ENCODE results near the gene SPEN.
"Not testable (repeated sequence)": the region's sequence is repeated elsewhere in the genome, so short reads cannot be mapped to it uniquely, and the experiment has no call there.

Gene SPEN

DNA sequence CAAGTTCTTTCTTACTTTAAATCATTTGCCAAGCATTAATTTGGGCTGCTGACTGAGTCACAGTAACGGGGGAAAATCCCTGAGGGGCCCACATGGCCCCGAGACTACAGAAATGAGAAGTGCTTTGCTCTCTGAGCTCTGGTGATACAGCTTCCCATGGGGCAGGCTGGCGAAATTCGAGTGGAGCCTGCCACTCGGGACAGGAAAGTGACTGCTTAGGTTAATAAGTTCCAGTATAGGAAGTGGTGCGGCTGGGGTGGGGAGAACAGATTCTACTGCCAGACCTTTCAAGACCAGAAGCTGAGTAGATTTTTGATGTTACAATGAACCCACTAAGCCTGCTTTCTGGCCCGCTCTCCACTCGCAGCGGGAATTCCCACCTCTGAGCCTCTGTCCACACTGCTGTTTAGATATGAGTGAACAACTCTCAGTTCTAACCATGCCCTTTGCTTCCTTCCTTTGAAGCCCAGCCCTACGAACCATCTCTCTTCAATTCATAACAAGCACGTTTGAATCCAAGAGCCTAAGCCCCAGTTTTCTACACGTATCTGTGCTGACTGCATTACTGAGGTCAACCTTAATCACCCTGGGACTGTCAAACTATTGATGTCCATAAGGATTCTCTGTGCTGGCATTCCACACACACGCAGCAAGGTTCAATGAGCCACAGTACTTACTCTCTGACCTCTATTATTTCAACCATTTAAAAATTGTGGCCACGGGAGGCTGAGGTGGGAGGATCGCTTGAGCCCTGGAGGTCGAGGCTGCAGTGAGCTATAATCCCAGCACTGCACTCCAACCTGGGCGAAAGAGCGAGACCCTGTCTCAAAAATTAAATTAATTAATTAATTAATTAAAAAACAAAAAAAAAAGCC is 118.8 kb downstream of the SPEN start:
- DNase-seq = no peak

DNA sequence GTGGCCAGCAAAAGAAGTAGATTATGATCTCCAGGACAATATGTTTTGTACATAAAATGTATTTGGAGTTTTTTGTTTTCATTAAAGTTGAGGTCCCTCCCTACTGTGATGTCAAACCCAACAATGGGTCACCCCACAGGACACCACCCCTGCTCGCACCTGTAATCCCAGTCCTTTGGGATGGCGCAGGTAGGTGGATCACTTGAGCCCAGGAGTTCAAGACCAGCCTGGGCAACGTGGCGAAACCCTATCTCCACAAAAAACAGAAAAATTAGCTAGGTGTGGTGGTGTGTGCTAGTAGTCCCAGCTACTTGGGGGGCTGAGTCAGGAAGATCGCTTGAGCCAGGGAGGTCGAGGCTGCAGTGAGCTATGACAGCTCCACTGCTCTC is 119.4 kb downstream of the SPEN start:
- no peak for DNase-seq

DNA sequence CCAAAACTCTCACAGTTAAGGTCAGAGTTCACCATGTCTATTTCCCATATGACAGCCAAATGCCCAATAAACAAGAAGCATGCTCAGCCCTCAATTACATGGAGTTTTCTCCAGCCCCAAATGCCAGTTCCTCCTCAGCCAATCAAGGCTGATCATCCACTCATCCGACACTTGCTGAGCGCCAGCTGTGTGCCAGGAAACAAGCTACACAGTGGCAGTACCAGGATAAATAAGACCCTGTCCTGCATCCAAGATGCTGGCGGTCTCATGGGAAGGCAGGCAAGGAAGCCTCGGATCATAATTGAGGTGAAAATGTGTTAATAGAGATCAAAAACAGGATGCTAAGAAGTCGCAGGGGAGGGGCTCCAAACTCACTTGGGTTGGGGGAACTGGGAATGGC is 120.7 kb downstream of the SPEN start:
- no peak for DNase-seq

DNA sequence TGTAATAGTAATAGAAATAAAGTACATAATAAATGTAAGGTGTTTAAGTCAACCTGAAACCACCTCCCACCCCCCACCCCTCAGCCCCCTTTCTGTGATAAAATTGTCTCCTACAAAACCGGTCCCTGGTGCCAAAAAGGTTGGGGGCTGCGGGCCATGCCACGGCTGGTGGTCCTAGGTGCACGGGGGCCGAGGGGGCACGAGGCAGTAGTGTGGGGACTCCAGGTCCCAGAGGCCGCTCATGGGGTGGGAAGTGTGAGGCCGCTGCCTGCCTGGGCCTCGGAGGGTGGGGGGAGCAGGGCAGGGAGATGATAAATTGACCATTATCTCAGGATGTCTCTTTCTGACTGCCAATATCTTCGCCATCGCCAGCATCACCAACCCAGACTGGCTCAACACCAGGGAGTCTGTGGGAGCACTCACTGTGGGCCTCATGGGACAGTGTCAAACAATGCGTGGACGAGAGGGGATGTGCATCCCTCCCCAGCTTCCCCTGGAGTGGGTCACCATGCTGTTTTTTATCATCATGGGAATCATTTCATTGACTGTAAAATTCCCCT is 121.9 kb downstream of the SPEN start:
- DNase-seq = no peak

DNA sequence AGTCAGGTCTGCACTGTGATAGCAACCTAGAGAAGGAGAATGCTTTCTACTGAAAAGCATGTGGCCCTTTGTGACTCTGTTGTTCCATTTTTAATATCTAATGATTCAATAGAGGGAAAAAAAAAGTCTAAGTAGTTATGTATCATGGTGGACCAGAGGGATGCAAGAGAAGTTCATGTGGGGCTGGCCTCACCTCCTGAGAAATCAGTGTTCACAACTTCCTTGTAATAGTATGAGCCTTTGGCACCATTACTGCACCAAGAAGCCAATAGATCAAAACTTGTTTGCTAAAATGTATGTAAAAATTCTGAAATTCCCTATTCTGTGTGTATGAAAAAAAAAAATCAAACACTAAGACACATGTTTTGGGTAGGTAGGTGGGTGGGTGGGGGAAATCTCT is 123.4 kb downstream of the SPEN start:
- DNase-seq = no peak

DNA sequence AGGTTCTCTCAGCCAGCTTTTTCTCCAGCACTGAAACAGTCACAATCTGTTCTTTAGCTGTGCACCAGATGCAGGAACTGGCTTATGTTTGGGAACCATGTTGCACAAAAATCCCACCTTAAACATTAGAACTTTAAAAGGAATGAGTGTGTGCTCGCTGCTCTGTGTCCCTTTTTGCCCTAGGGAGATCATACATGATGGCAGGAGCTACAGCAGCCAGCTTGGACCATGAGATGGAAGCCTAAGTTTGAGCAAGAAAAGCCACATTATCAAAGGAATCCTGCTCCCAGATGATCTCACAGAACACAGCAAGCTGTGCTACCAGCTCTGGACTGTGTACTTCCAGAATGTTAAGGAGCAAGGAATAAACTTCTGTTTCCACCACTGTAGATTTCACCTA is 124.9 kb downstream of the SPEN start:
- DNase-seq = no peak

DNA sequence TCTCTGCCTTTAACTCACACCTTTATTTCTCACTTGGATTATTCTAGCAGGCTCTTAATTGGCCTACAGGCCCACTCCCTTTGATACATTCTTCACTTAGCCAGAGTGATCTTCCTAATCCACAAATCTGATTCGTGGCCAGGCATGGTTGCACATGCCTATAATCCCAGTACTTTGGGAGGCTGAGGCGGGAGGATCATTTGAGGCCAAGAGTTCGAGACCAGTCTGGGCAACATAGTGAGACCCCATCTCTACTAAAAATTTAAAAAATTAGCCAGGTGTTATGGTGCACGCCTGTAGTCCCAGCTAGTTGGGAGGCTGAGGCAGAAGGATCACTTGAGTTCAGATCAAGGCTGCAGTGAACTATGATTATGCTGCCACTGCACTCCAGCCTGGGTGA is 126.3 kb downstream of the SPEN start:
- DNase-seq = no peak

DNA sequence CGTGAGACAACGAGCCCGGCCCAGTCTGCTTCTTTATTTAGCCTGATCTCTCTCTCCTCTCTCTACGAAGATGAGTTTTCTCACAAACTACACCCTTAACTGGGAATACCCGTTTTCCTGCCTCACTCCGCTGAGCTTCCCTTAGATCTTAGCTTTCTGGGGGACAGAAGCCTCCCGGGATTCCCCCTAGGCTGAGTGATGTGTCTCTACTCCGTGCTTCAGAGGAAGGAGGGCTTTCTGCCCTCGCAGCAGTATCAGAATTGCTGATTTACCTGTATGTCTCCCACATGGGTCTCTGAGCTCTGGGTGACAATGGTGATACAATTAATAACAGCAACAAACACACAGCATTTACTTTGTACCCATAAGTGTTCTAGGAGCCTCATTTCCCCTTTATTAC is 127.3 kb downstream of the SPEN start:
- no peak for DNase-seq

DNA sequence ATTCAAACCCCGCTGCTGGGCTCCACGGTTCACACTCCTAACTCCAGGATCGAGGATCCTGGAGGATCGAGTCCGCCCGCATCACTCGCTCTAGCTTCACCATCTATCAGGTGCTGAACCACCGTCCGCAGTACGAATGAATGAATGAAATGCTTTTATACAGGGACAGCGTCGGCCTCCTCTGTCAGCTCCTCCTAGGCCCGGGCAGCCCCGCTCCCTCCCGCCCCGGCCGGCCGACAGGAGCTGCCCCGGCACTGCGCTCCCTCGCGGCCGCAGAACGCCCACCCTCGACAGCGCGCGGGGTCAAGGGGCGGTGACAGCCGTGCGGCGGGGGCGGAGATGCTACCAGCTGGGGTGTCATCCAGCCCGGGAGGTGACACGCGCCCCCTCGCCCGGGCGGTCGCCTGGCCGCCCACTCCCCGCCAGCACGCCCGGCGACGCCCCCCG is 127.9 kb downstream of the SPEN start:
- DNase-seq = peak; percentile 64

DNA sequence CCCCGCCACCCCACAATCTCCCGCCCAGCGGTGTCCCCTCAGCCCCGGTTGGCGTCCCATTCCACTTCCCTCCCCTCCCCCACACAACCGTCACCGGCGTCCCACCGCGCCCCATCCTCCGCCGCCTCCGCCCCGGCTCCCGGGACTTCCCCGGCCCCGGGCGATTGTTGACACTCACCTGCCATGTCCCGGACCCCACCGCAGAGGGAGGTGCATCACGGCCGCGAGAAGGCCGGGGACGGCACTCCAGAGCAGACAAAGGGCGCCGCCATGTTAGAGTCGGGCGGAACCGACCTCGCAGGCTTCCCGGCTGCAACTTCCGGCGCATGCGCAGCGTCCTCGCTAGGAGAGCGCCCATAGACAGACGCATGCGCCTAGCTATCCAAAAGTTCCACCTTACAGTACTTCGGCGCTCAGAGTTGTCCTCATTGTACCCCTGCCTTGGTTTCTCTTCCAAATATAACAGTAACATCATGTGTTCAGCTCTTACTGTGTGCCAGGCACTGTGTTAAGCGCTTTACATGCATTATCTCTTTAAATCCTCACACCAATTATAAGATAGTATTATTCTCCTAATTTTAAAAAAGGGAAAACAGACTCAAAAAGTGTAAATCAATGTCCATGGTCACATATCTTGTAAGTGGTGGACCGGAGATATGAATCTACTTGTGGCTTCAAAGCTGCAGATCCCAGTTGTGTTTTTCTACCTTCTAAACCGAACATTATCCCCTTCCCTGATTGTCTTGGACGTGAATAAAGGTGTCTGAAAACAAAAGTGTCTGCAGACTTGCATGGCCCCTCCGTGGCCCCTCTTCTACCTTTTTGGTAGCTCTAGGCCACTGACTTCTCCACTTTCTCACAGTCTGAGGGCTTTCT is 128.5 kb downstream of the SPEN start, which contains the start of gene ZBTB17:
Gene ZBTB17, minus strand, starts transcription at position 297 of the 876 bp plus-strand sequence. CDS start 27,606 bp downstream, outside the sequence.
- DNase-seq = peak; percentile 99

DNA sequence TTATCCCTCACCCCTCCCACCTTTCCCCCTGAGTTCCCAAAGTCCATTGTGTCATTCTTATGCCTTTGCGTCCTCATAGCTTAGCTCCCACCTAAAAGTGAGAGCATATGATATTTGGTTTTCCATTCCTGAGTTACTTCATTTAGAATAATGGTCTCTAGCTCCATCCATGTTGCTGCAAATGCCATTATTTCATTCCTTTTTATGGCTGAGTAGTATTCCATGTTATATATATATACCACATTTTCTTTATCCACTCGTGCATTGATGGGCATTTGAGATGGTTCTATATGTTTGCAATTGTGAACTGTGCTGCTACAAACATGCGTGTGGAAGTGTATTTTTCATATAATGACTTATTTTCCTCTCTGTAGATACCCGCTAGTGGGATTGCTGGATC is 130.4 kb downstream of the SPEN start:
- not testable (repeated sequence) for DNase-seq

DNA sequence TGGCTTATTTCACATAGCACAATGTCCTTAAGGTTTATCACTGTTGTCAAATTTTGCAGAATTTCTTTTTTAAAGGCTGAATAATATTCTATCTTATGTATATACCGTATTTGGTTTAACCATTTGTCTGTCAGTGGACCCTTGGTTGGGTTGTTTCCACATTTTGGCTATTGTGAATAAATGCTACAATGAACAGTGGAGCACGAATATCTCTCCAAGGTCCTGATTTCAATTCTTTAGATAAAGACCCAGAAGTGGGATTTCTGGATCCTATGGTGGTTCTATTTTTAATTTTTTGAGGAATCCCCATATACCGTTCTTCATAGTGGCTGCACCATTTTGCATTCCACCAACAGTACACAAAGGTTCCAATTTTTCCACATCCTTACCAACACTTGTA is 134.2 kb downstream of the SPEN start:
- no peak for DNase-seq

DNA sequence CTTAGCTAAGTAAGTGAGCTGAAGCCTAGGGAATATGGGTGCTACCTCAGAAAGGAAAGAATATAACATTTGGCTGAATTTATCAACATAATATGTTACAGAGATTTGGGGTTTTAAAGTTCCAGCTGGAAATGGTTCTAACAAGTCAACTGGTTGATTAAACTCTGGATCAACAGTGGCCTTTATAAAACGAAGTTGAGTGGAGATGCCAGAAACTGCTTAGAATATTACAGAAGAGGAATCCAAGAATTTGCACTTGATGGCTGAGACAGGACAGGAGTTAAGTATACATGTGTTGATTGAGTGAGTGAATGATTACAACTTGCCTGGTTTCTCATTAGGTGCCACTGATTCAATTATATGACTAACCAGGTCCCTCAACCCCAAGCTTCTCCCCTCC is 135.8 kb downstream of the SPEN start:
- DNase-seq = no peak

DNA sequence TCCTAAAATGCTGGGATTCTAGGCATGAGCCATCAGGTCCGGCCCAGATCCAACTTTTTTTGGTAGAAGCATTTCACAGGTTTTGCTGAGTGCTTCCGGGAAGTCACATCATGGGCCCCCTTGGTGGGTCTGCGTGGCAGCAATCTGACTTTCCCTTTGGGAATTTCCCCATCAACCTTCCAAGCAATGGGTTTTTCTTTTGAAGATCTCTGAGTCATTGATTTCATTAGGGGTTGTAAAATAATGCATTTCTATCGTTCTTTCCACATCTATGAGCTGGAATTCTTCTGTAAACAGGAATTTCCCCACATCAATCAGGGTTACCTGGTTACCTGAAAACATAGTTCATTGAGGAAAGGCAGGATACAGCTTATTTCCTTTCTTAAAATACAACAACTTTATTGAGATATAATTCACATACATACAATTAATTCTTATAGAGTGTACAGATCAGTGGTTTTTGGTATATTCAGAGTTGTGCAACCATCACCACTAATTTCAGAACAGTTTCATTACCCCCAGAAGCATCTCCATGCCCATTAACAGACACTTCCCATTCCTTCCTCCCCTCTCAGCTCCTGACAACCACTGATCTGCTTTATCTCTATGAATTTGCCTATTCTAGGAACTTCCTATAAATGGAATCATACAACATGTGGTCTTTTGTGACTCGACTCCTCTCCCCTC is 138.2 kb downstream of the SPEN start:
- no peak for DNase-seq

DNA sequence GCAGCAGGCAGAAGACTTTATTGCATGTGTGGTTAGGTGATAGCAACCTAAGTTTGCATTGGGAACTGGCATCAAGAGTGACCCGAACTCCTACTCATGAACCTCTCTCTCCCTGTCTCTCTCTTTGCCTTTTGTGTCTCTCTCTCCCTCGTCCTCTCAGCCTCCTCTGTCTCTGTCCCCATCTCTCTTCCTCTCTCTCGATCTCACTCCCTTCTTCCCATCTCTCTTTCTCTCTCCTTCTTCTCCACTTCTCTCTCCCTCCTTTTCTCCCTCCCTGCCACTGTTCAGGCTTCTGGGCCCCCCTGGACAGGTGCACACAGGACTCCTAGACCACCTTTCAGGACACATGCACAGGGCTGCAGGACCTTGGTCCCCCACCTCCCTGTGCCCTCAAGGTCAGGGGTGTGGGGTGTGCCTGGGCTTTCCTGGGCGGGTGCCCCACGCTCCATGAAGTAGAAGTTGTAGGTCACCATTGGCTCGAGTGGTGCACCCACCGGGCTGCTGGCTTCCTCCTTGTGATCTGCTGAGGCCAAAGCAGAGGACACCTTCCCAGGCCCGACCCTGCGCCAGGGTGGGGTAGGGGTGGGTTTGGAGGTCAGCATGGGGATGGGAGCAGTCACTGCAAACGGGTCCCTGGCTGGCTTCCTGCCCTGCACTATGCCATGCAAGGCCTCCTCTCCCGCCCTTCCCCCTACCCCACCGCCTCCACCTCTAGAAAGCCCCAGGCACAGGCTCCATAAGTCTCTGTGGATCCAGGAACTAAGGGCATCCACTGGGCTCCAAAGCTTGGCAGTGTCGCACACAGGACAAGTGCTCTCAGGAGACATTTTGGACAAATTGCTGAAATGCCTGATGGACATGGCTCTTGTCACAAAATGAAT is 141.6 kb downstream of the SPEN start:
- no peak for DNase-seq

DNA sequence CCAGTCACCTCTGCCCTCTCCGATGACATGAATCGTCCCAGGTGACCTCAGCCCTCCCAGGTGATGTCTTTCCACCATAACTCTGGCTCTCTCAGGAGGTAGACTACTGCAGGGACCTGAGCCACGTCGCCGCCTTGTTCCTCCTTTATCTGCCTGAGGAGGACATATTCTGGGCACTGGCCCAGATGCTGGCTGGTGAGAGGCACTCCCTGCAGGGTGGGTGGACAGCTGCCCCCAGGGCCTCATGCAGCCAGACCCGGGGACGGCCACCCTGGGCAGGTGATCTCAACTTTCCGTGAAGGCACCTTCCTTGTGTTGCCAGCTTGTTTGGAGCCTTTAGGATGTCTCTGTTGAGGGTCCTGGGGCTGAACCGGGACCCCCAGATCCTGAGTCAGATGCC is 142.3 kb downstream of the SPEN start:
- DNase-seq = no peak

Data from NCI-H510A treated with DMSO at 0.1 percent for 48 hours (cell line).